ENCODE data around the gene CAPS. TPM values are rescaled to one million over a fixed set of nuclear protein-coding genes. Genes with fewer than 3 reads are reported as not detected.

The CAPS gene
- total RNA-seq, 1 experiment from 2014 or later = 2.3 TPM

DNA sequence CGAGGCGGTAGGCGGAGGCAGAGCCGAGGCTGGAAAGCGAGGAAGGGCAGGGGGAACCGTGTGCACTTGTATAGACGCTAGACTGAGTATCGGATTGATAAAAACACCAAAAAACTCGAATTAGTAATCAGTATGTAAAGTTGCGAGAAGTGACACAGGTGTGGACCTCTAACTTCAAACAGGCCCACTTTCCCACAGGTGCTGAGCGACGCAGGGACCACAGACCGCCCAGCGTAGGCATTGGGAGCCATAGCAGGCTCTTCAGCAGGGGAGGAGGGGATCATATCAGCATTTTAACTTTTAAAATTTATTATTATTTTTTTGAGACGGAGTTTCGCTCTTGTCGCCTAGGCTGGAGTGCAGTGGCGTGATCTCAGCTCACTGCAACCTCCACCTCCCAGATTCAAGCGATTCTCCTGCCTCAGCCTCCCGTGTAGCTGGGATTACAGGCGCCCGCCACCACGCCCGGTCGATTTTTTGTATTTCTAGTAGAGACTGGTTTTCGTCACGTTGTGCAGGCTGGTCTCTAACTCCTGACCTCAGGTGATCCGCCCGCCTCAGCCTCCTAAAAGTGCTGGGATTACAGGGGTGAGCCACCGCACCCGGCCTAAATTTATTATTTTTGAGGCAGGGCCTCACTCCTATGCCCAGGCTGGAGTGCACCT is 8.8 kb upstream of the CAPS start:
- Histone ChIP-seq H3K79me2 (ENCODE audit: insufficient read depth, low read length) (peaks cover 16% of the 10 kb centered on the region; the same call in 1 of the 2 replicates), H4K8ac (replicated peaks; ENCODE audit: insufficient read length, low read depth, low read length) (no peak overlapping the region), H4K91ac (ENCODE audit: insufficient read length, low read depth, low read length) (no peak overlapping the region), H2BK15ac (ENCODE audit: low read depth, low read length) (no peak overlapping the region), H3K18ac (ENCODE audit: insufficient read length, low read depth, low read length) (no peak overlapping the region), H3K23ac (ENCODE audit: insufficient read length, low read depth, low read length) (no peak overlapping the region), H3K9me3 (ENCODE audit: control insufficient read depth, low read depth, low read length) (no peaks in the 10 kb centered on the region), H3K4me2 (ENCODE audit: insufficient read depth, insufficient read length, low read length) (peak overlapping the region; percentile 34), H3K27ac (ENCODE audit: insufficient read length, low read depth, low read length) (no peak overlapping the region), H2BK20ac (ENCODE audit: low read depth, low read length, poor library complexity, severe bottlenecking) (no peak overlapping the region), H2BK5ac (ENCODE audit: insufficient read length, low read length) (no peak overlapping the region), H3K4ac (ENCODE audit: low read depth, low read length) (no peak overlapping the region), H3K4me1 (ENCODE audit: insufficient read depth, low read length) (no peaks in the 10 kb centered on the region), H3T11ph (ENCODE audit: low read length) (no peak overlapping the region), H3K23me2 (ENCODE audit: insufficient read length, low read depth, low read length, poor library complexity, severe bottlenecking) (peaks cover 3% of the 10 kb centered on the region), H2BK12ac (ENCODE audit: insufficient read length, low read depth, low read length) (no peak overlapping the region), H3K9ac (ENCODE audit: extremely low read depth, insufficient read length, low read length) (peak overlapping the region; percentile 13), H2AK5ac (ENCODE audit: insufficient read length, low read length) (no peak overlapping the region), H2BK120ac (ENCODE audit: low read depth, low read length, poor library complexity, severe bottlenecking) (no peak overlapping the region), H2AFZ (ENCODE audit: low read length) (no peak overlapping the region), H3K27me3 (ENCODE audit: insufficient read depth, low read length) (no peaks in the 10 kb centered on the region; the same call in 1 of the 2 replicates), H3K56ac (ENCODE audit: insufficient read length, low read depth, low read length) (no peak overlapping the region), H4K5ac (ENCODE audit: insufficient read length, low read depth, low read length) (no peak overlapping the region), H3K79me1 (ENCODE audit: insufficient read depth, low read depth, low read length, poor library complexity, severe bottlenecking) (peaks cover 3% of the 10 kb centered on the region), H3K14ac (ENCODE audit: insufficient read depth, low read length) (no peak overlapping the region), H4K20me1 (ENCODE audit: control insufficient read depth, insufficient read depth, insufficient read length) (no peaks in the 10 kb centered on the region)
- Mint-ChIP-seq H3K36me3 (ENCODE audit: insufficient read depth in 1 of 3, low read depth in 3 of 3) (peaks cover 7 to 15% (median 7%) of the 10 kb centered on the region in 3 experiments), H3K27ac (peak overlapping the region in 1 of 3 experiments; percentile 70; a peak in 1 of 7 replicates), H3K9me3 (no peaks in the 10 kb centered on the region), H3K27me3 (ENCODE audit: low read depth) (no peaks in the 10 kb centered on the region), H3K4me1 (peaks cover 2 to 5% of the 10 kb centered on the region in 2 experiments; a peak in 3 of 4 replicates), H3K4me3 (peak overlapping the region; percentile 70 to 83)
- TF ChIP-seq, protein P1, sequence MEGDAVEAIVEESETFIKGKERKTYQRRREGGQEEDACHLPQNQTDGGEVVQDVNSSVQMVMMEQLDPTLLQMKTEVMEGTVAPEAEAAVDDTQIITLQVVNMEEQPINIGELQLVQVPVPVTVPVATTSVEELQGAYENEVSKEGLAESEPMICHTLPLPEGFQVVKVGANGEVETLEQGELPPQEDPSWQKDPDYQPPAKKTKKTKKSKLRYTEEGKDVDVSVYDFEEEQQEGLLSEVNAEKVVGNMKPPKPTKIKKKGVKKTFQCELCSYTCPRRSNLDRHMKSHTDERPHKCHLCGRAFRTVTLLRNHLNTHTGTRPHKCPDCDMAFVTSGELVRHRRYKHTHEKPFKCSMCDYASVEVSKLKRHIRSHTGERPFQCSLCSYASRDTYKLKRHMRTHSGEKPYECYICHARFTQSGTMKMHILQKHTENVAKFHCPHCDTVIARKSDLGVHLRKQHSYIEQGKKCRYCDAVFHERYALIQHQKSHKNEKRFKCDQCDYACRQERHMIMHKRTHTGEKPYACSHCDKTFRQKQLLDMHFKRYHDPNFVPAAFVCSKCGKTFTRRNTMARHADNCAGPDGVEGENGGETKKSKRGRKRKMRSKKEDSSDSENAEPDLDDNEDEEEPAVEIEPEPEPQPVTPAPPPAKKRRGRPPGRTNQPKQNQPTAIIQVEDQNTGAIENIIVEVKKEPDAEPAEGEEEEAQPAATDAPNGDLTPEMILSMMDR (conservative IDR thresholded peaks at IDR 0.05) = no peak
- DNase-seq = no peak
- no CpG with 5 or more reads among the region's 31 CpGs for WGBS (ENCODE audit: extremely low coverage, insufficient read length, low lambda C conversion rate)
